GM18907 (cell line): ENCODE measurements around the gene ORMDL1.

Experiments used
- ATAC-seq: cut with Tn5 transposase; IDR thresholded peaks from one replicate; pipeline ENCODE4 v1.9.1; 2021; ENCODE audit warnings: mild to moderate bottlenecking, moderate library complexity; ENCODE audit not compliant: unreplicated experiment

The ORMDL1 gene, protein sequence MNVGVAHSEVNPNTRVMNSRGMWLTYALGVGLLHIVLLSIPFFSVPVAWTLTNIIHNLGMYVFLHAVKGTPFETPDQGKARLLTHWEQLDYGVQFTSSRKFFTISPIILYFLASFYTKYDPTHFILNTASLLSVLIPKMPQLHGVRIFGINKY

GRCh38 chr2:189783927-189784867 is at the start of gene ORMDL1, which contains the start of gene PMS1:
ORMDL1 (minus strand) TSS chr2:189784339; CDS start chr2:189782595, 1,744 bp downstream.
PMS1 (plus strand) TSS chr2:189784450; CDS start chr2:189791810, 7,360 bp downstream.
- peak; percentile 97 for ATAC-seq

DNA sequence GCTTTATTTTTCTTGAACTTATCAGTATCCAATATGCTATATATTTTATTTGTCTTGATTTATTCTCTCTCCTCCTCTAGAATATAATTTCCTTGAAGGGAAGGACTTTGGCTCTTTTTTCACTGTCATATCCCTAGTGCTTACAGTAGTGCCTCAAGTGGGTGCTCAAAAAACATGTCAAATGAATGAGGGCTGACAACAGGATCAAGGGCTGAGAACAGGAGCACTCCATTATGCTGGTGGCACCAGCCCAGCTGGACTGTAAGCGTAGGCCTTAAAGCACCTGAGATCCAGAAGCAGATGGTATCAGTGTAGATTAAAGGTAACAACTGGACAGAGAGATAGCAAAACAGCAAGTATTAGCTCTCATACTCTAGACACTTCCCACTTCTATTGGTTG is 46.4 kb upstream of the ORMDL1 start:
- ATAC-seq = no peak

GRCh38 chr2:189829102-189829833 is 45.1 kb upstream of the ORMDL1 start:
- ATAC-seq = no peak

DNA sequence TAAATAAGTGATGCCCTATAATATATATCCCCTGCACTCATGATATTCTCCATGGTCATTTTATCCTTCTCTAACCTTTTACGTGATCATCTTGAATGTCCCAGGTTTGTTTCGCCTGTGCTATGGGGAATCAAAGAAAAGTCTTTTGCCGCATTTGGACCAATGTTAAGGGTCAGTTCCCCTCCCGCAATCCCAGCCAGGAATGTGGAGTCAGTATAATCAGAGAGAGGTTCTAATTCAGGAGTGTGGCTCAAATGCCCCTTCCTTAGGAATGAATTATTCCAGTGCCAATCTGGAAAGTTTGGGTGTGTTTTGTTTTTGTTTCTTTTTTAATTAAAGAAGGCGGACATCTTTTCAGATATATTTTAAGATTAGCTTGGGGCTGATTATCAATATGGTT is 41.9 kb upstream of the ORMDL1 start:
- no peak for ATAC-seq

DNA sequence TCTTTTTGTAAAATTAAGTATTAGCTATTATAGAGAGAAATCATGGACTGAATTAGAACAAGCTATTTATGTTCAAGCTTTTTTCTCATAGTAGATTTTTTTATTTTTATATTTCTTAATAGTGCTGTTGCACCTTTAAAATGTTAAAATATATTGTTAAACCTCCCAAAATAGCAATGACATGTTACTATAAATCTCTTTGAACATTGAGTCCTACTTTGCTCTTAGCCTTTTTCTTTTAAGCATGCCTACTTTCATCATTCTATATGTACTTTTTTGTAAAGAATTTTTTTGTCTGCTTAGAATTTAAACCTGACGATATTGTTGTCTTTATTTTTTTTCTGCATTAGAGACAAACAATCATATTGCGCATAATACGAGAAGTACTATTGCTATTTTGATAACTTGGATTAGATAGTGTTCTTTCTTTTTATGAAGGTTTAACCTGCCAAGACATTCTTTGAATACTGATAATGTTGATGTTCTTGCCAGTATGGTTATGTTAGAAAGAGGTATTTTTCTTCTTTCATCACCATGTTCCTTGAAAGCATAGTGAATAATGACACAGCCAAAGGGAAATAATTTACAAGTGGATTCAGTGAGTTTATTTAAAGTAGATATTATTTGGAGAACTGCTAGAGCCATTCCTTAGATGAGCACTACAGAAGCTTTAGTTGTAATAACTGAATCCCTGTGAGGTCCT is 40.7 kb upstream of the ORMDL1 start:
- ATAC-seq = no peak

GRCh38 chr2:189821953-189822748 is 38.0 kb upstream of the ORMDL1 start:
- no peak for ATAC-seq

DNA sequence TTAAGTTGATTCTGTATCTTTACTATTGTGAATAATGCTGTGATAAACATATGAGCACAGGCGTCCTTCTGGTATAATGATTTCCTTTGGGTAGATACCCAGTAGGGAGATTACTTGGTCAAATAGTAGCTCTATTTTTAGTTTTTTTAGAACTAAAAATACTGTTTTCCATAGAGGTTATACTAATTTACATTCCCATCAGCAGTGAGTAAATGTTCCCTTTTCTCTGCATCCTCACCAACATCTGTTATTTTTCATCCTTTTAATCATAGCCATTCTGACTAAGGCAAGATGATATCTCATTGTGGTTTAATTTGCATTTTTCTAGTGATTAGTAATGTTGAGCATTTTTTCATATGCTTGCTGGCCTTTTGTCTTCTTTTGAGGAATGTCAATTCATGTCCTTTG is 35.2 kb upstream of the ORMDL1 start:
- ATAC-seq = no peak

DNA sequence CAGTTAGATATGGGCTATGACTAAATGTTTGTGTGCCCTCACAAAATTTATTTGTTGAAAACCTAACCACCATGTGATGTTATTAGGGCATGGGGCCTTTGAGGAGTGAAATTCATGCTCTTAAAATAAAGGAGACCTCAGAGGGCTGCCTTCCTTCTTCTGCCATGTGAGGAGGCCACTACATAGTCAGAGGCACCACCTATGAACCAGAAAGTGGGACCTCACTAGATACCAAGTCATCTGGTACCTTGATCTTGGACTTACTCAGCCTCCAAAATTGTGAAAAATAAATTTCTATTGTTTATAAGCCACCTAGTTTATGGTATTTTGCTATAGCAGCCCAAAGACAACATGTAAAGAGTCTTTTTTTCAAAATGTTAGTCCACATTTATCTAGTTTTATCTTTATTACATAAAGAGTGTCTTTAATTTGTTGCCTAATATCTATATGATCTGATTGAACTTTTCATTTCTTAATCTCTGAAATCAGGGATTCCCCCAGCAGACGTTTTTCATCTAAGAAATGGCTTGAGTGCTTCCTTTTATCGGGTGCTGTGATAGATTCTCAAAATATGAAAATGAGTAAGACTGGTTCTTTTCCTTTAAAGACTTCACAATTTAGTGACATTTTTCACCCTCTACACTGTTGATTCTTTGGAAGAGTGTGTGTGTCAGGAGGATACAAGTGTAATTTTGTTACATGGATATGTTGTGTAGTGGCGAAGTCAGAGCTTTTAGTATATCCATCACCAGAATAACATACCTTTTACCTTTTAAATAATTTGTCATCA is 34.3 kb upstream of the ORMDL1 start:
- ATAC-seq = no peak

DNA sequence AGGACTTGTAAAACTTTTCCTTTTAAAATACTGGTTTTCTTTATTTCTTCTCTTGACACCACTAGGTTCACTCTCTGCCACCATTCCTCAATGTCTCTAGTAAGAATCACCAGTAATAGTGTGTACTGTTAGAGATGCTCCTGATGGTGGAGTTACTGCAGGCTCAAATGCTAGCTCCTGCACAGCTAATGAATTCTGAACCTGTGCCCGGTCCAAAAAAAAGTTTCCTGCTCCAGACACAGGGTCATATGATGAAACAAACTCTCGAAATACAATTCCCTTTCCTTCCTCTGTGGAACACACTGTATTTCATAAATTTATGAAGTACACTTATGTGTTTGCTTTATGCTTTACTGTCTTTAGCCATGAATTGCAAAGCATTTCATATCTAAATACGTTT is 19.3 kb upstream of the ORMDL1 start:
- no peak for ATAC-seq

GRCh38 chr2:189802396-189802912 is 18.3 kb upstream of the ORMDL1 start:
- ATAC-seq = no peak

DNA sequence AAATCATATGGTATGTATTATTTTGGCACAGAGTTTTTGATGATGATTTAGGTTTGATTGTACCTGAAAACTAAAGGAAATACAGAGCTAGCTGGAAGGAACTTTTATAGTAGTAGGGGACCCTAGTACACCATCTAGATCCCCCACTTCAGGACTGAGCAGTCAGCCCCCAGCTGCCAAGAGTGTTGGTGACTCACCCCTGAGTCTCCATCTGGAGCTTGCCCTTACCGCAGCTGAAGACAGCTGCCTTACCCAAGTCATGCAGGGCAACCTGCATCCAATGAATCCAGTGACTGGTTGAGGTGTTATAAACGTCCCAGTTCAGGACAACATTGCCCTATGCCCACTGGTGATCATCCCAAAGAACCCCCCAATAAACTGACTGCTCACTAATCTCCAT is 15.4 kb upstream of the ORMDL1 start:
- ATAC-seq = no peak

- no peak for ATAC-seq
These were observed 14.8 kb upstream of the ORMDL1 start for GRCh38 chr2:189799030-189799331.

GRCh38 chr2:189798312-189799029 is 14.3 kb upstream of the ORMDL1 start:
- ATAC-seq = peak; percentile 79

GRCh38 chr2:189797902-189798301 is 13.8 kb upstream of the ORMDL1 start:
- no peak for ATAC-seq

- ATAC-seq = no peak
These were observed 10.2 kb upstream of the ORMDL1 start for GRCh38 chr2:189794310-189794709.

GRCh38 chr2:189791338-189792042 is 7.4 kb upstream of the ORMDL1 start:
- no peak for ATAC-seq

- peak; percentile 21 for ATAC-seq
These were observed 650 bp downstream of the ORMDL1 start for GRCh38 chr2:189783451-189783926.

DNA sequence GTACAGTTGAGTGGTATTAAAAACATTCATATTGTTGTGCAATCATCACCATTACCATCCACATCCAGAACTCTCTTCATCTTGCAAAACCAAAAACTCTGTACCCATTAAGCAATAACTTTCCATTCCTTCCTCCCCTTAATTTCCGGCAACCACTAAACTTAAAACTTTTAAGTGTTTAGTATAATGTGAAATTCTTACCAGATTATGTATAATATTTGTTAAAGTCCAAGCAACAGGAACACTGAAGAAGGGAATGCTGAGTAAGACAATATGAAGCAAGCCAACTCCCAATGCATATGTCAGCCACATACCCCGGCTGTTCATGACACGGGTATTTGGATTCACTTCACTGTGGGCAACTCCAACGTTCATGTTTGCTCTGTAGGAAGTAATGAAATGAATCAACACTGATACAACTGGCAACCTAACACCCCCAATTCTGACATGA is 1.9 kb downstream of the ORMDL1 start:
- no peak for ATAC-seq
